ENCODE data around the gene RASSF7.

The RASSF7 gene

GRCh38 chr11:586376-587316 is 25.9 kb downstream of the RASSF7 start:
- DNase-seq (ENCODE audit: low read depth), result no peak

DNA sequence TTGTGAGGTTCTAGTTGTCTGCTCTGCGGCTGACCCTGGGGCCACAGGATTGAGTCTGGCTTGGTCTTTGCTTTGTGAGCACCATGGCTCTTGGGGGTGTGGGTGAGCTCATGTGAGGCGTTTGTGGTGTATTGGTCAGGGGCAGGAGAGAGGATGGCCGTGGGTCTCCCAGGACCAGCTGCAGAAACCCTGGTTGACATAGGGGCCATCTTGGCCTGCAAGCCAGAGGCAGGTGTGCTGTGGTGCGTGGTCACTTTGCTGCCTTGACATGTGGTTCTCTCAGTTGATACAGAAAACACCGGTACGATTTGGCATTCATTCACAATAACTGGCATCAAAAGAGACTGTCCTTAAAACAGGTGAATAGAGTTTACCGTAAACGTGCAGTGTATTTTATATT is 26.8 kb downstream of the RASSF7 start:
- DNase-seq (ENCODE audit: low read depth), result no peak

DNA sequence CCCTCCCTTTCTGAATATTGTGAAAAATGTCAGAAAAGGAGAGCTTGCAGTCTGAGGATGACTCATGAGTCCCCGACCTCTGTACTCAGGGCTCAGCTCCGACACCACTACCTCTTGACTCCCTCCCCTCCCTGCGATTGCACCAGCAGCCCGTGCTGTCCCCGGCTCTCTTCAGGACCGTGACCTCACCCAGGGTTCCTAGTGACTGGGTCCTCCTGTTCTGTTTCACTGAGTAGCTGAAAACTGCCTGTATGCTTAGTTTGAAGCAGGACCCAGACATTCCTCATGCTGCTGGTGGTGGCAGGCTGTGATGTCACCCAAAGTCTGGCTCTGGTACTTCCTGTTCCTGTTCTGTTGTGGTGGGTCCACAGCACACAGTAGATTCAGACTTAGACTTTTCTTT is 27.2 kb downstream of the RASSF7 start:
- peak; percentile 90 for DNase-seq (ENCODE audit: low read depth)

- no peak for DNase-seq (ENCODE audit: low read depth)
Measured at GRCh38 chr11:589798-590197, 29.0 kb downstream of the RASSF7 start.

GRCh38 chr11:590997-591396 is 30.2 kb downstream of the RASSF7 start:
- no peak for DNase-seq (ENCODE audit: low read depth)

DNA sequence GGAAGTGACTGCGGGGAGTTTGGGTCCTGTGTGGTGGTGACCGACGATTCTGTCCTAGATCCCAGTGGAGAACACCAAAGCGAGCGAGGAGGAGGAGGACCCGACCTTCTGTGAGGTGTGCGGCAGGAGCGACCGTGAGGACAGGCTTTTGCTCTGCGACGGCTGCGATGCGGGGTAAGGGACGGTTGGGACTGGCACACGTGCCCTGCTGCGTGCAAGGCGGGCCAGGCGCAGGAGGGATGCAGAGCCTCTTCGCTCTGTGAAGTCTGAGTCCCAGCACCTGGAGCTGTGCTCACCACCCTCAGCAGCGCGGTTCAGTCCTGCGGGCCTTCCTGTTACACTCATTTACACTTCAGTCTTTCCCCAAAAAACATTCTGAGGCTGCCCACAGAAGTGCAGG is 31.7 kb downstream of the RASSF7 start:
- no peak for DNase-seq (ENCODE audit: low read depth)

- DNase-seq (ENCODE audit: low read depth), result no peak
Measured at GRCh38 chr11:592918-593317, 32.1 kb downstream of the RASSF7 start.

DNA sequence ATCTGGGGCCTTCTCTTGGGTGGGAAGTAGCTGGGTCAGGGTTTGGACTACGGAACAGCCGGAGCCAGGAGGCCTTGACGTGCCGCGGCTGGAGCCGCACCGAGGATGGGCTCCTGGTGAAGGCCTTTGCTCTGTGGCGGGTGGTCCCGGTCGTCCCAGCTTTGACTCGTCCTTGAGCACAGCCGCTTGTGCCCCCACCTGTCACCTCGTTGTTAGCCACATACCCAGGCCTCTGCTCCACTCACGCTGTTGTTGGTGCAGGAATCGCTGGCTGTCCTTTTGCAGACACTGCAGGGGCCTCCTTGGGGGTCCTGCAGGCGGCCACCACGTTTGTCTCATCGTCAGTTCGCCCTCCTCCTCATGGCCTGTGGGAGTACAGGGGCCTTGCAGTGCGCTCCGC is 32.6 kb downstream of the RASSF7 start:
- no peak for DNase-seq (ENCODE audit: low read depth)

DNA sequence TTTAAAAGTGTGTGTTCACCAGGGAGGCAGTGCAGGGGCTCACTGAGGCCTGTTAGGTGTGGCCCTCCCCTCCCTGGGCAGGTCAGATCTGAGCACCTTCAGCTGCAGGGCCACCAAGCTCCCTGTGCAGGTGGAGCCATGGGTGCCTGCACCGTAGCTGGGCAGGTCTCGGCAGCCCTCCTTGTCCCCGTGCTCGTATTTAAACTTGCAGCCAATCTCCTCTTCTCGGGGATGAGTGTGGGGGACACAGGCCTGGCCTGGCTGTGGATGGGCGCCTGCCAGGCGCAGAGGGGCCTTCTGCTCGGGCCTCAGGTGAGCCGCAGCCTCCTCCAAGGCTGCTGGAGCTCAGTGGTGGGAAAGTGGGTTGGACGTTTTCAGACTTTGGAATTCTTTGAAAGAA is 34.6 kb downstream of the RASSF7 start:
- no peak for DNase-seq (ENCODE audit: low read depth)

DNA sequence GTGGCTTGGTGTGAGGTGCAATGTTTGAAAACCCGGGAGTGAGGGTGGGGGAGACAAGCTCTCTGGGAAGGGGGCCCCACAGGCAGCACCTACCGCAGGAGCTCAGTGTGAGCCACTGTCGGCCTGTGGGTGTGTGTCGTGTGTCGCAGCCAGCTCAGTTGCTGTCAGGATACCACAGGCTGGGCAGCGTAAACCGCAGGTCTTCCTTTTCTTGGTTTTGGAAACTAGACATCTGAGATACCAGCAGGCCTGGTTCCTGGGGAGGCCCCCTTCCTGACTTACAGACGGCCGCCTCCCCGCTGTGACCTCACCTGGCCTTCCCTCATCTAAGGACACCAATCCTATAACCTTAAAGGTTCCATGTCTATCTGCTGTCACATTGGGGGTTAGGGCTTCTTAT is 35.6 kb downstream of the RASSF7 start:
- DNase-seq (ENCODE audit: low read depth), result no peak

DNA sequence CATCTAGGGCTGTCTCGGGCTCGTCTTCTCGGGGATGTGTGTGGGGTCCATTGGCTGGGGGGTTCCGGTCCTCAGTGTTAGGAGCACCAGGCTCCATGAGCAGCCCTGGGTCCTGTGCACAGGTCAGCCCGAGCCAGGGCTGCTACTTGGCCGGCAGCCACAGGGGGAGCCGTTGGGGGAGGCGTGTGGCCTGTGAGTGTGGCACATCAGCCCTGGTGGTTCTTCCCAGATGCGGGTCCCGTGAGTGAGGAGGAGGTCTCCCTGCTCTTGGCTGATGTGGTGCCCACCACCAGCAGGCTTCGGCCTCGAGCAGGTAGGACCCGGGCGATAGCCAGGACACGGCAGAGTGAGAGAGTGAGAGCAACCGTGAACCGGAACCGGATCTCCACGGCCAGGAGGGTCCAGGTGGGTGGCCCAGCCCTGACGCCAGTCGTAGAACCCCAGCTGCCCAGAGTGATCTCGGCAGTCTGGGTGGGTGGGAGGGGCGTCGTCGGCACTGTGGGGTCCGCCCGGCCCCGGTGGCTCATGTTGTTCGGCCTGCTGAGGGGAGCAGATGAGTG is 36.5 kb downstream of the RASSF7 start:
- DNase-seq (ENCODE audit: low read depth), result no peak

DNA sequence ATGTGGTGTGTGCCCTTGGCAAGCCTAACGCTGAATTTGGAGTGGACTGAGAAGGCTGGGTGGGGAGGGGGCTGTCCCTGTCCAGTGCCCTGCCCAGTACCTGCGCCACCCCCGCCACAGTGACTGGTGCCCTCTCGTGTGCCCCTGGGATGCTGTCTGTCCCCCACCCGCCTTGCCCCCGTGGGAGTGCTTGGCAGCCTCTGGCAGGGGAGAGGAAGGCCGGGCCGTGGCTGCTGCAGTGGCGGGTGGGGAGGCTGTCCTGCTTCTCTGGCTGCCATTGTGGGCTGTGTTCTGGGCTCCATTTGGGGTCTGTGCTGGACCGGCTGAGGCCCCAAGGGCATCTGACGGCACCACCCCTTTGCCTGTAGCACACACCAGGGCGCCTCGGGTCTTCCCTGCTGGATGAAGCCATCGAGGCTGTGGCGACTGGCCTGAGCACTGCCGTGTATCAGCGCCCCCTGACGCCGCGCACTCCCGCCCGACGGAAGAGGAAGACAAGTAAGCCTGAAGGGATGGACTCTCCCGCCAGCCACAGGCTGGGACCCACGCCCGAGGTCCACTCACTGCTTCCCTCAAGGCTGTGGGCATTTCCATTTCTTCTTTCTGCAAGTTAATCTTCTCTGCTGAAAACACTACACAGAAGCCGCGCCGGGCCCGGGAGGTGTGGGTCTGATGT is 37.4 kb downstream of the RASSF7 start:
- DNase-seq (ENCODE audit: low read depth), result no peak

DNA sequence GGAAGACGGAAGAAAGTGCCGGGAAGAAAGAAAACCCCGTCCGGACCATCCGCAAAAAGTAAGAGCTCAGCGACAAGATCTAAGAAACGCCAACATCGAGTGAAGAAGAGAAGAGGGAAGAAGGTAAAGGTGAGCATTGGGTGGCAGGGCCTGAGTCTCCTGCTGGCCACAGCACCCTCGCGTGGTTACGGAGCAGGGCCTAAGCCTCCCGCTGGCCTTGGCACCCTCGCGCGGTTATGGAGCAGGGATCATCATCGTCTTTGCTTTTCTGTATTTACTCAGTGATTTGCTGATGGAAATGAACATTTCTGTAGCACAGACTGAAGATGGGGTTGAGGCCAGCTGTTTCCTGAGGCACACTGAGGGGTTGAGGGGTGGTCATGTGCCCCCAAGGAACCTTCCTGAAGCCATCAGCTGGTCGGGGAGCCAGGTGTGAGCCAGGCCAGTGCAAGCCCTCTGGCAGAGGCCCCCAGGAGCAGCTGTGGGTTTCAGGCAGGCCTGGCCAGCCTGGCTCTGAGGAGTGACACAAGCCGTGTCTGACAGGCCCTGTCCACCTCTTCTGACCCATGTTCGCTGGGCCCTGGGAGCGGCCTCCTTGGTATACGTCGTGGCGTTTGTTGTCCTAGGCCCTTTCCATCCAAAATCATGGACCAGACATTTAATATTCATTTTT is 40.9 kb downstream of the RASSF7 start:
- DNase-seq (ENCODE audit: low read depth), result no peak

GRCh38 chr11:603154-603553 is 42.4 kb downstream of the RASSF7 start:
- DNase-seq (ENCODE audit: low read depth), result no peak

- no peak for DNase-seq (ENCODE audit: low read depth)
Measured at GRCh38 chr11:605286-606129, 44.7 kb downstream of the RASSF7 start.

GRCh38 chr11:606245-606644 is 45.5 kb downstream of the RASSF7 start:
- no peak for DNase-seq (ENCODE audit: low read depth)

GRCh38 chr11:607020-607780 is 46.4 kb downstream of the RASSF7 start:
- DNase-seq (ENCODE audit: low read depth), result no peak

DNA sequence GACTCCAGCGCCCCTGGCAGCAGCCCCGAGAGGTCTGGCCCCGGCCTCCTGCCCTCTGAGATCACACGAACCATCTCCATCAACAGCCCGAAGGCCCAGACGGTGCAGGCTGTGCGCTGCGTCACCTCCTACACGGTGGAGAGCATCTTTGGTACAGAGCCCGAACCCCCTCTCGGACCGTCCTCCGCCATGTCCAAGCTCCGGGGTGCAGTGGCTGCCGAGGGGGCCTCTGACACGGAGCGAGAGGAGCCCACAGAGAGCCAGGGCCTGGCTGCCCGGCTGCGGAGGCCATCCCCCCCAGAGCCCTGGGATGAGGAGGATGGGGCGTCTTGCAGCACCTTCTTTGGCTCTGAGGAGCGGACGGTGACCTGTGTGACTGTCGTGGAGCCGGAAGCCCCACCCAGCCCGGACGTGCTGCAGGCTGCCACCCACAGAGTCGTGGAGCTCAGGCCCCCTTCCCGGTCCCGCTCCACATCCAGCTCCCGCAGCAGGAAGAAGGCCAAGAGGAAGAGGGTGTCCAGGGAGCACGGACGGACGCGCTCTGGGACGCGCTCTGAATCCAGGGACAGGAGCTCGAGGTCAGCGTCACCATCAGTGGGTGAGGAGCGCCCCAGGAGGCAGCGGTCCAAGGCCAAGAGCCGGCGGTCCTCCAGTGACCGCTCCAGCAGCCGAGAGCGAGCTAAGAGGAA is 47.3 kb downstream of the RASSF7 start:
- no peak for DNase-seq (ENCODE audit: low read depth)

GRCh38 chr11:608791-609251 is 48.1 kb downstream of the RASSF7 start:
- no peak for DNase-seq (ENCODE audit: low read depth)

GRCh38 chr11:609341-609811 is 48.6 kb downstream of the RASSF7 start:
- no peak for DNase-seq (ENCODE audit: low read depth)

Measured in iris pigment epithelial cell (primary cell).